HG03469 (cell line): ENCODE results near the gene HIRA.

Experiments
- ATAC-seq: cut with Tn5 transposase; IDR thresholded peaks from one replicate; pipeline ENCODE4 v1.9.1; 2021; ENCODE audit warnings: mild to moderate bottlenecking, moderate library complexity, moderate number of reproducible peaks; ENCODE audit not compliant: unreplicated experiment

HIRA gene

DNA sequence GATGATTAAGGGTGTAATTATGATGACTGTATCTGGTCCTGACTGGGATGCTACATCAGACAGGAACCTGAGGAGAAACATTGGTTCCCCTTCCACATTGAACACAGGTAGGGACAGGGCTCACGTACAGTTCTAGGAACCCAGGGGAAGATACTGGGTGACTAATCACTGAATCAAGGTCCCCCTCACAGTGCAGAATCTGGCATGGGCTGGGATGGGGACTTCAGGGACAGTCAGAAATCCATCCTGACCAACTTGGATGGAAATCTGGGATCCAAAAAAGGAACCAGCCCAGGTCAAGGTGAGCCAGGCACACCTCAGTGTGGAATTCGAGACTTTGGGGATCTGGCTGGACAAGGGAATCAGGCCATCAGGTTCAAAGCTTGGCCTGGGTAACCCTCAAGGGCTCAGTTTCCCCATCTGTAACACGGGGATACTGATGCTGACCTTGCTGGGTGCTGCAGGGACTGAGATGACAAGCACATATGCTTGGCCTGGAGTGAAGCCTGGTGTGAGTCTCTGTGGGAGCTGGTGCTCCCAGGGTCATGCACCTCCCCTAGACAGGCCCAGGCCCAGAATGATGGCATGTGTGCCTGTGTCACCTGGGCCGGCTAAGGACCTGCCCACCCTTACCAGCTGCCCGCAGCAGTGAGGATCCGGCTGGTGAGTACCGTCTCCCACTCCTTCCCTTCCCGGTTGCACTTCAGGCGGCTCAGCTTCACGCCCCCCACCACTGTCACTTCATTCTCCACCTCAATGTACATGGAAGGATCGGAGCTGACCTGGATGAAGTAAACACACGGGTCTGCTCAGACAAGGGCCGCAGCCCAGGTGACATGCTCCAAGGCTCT lies 72.6 kb downstream of the HIRA start:
- no peak for ATAC-seq

DNA sequence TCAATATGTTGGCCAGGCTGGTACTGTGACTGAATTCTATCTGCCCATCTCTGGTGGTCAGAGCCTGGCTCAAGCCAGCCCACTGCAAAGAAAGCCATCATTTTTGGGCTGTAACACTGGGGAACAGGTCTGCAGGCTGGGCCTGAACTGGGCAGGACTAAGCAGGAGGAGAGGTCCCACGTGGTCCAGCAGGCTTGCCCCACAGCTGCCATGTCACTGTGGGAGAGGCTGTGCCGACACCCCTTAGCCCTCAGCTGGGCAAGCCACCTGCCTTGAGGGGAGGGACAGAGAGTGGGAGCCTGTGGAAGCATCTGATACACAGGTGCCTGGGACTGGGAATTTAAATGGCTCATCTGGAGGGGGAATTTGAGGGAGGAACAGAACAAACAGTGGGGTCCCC lies 73.3 kb downstream of the HIRA start:
- ATAC-seq: no peak

DNA sequence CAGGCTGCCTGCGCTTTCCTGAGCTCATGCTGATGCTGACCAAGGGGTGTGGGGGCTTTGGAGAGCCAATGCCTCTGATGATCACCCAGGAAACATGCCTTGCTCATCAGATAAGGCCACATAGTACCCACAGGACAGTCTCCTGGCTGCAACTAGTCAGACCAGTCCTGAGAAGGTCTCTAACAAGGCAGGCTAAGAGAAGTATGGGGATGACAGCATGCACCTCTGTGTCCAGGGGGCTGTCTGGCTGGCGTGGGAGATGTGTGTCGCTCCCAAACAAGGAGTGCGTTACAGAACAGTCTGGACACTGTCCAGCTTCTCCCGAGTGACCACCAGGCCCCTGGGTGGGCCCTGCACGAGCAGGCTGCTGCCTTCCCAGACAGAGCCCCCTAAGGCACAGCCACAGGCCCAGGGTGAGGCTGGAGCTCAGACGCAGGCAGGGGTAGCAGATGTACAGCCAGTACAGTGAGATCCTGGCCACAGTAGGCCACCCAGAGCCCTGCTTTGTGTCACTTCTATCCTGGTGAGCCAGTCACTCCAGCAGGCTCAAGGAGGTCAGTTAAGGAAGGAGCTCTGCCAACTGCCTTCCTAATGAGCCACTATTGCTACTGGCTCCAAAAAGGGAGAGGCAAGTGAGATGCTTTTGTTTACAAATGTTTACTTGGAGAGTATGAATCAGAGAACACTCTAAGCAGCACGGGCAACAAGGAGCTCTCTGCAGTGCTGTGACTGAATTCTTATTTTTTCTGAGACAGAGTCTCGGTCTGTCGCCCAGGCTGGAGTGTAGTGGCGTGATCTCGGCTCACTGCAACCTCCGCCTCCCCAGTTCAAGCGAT lies 74.0 kb downstream of the HIRA start:
- ATAC-seq: no peak

- no peak for ATAC-seq
Observed at GRCh38 chr22:19356708-19357269, 74.7 kb downstream of the HIRA start.

DNA sequence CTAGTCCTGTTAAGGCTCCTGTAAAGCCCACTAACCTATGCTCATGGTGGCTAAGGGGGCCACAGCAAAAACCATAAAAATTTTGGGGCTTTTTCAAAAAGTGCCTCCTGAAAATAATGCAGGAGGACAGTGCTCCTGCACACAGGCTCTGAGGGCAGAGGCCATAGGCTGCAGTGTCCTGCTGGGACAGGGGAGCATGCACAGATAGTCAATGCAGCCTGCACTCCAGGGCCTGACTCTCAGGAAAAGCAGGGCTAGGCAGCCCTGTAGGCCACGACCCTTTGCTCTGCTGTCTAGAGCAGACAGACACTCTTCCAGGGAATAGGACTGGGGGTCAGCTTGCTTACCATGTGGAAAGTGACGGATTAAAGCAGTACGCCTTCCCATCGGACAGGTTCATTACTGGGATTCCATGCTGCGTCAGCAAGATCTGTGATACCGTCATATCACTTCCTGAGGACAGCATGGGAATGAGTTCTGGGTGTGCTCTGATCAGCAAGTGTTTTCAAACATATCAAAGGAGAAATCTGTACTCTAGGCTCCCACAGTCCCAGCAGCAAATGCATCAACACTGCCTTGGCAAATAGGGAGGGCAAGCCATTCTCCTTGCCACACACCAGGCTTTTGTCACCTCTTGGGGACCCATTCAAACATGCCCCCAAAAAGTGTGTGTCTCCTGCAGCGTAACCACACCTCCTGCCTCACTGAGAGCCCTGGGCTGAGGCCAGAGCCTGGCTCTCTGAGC lies 75.9 kb downstream of the HIRA start:
- no peak for ATAC-seq

- ATAC-seq: no peak
Observed at GRCh38 chr22:19354201-19354600, 77.3 kb downstream of the HIRA start.

- ATAC-seq: no peak
Observed at GRCh38 chr22:19353363-19354131, 78.0 kb downstream of the HIRA start.

GRCh38 chr22:19352766-19353165 lies 78.8 kb downstream of the HIRA start:
- no peak for ATAC-seq

DNA sequence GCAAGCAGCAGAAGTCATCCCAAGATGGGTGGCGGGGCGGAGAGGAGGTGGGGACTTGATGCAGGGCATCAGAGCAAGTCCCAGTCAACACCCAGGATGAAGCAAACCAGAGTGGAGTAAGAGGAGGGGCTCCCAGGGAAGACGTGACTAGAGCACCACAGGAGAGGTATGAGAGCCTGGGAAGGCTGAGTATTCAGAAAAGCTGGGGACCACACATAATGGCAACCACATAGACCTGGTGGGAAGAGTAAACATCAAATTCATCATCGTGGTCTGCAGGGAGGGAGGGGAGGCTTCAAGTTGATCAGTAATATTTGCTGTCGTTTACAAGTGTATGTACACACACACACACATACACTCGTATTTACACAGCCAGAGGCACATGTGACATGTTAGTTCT lies 79.3 kb downstream of the HIRA start:
- no peak for ATAC-seq

DNA sequence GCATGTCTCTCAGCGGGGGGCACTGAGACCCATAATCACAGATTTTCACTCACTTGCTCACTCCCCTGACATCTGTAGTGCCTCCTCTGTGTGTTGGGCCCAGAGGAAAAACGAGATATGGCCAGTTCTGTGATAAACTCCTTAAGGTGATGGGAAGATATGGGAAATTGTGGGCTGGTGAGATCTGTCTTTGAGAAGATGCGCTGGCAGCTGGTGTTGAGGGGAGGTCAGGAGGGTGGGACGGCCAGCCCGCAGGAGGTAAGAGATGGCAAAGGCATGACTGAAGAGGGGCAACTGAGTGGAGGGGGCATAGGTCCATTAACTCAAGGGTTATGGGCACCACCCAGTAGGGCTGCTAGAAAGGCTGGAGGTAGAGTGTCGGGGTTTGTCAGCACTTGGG lies 79.9 kb downstream of the HIRA start:
- no peak for ATAC-seq

- no peak for ATAC-seq
Observed at GRCh38 chr22:19350947-19351346, 80.6 kb downstream of the HIRA start.

GRCh38 chr22:19350476-19350859 lies 81.1 kb downstream of the HIRA start:
- ATAC-seq: no peak

DNA sequence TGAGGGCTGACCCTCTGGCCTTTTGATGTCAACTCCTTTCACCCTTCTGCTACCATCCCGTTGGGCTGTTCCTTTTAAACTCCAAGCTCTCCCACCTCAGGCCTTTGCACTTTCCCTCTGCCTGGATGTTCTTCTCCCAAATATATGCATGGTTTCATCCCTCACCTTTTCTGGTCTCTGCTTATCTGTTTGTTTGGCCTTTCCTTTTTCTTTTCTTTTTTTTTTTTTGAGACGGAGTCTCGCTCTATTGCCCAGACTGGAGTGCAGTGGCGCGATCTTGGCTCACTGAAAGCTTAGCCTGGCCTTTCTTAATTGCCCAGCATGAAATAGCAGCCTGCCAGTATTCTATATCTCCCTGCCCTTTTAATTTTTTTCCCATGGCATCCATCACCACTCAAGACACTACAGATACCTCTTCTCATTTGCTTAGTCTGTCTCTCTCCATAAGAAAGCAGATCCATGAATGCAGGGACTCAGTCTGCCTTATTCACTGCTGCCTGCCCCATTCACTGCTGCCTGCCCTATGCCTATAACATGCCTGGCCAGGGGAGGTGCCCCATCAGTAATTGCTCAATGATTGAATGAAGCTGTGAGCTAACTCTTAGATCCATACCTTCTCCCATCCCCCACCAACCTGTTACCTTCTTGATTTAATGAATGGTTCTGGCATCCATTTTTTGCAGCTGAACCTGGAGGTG lies 81.6 kb downstream of the HIRA start:
- no peak for ATAC-seq

- no peak for ATAC-seq
Observed at GRCh38 chr22:19346677-19347265, 84.8 kb downstream of the HIRA start.

- ATAC-seq: no peak
Observed at GRCh38 chr22:19344420-19344819, 87.1 kb downstream of the HIRA start.

- no peak for ATAC-seq
Observed at GRCh38 chr22:19343470-19343869, 88.1 kb downstream of the HIRA start.

GRCh38 chr22:19341500-19341899 lies 90.0 kb downstream of the HIRA start:
- no peak for ATAC-seq

DNA sequence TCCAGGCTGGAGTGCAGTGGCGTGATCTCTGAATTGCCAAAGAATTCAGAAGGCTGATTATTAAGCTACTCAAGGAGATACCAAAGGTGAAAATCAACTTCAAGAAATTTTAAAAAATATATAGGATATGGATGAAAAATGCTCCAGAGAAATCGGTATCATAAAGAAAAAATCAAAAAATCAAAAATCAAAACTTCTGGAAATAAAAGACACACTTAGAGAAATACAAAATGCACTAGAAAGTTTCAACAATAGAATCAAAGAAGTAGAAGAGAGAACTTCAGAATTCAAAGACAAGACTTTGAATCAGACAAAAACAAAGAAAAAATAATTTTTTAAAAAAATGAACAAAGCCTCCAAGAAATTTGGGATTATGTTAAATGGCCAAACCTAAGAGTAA lies 94.4 kb downstream of the HIRA start:
- ATAC-seq: no peak
